Vagina (tissue), 2 donors: ENCODE data around the gene PLCL1. TPM values are rescaled to one million over a fixed set of nuclear protein-coding genes. Genes with fewer than 3 reads are reported as not detected.

ENCODE experiments used
- DNase-seq, 2 donors: peaks; one replicate each; pipeline ENCODE4 v3.0.0-alpha.2; 2017; ENCODE audit errors: extremely low spot score in 2 of 2
- H3K27ac ChIP-seq: fragments of 200-600 bp; sonication (generic); one replicate; pipeline ENCODE4 v1.5.1; 2019
- H3K27me3 ChIP-seq: fragments of 200-600 bp; sonication (generic); one replicate; pipeline ENCODE4 v1.5.1; 2019
- H3K36me3 ChIP-seq, 2 donors: fragments of 200-600 bp; sonication (generic); one replicate each; pipeline ENCODE4 v1.5.1; 2017 to 2019
- H3K4me1 ChIP-seq: fragments of 200-600 bp; sonication (generic); one replicate; pipeline ENCODE4 v1.5.1; 2019
- H3K4me3 ChIP-seq, 2 donors: fragments of 200-600 bp; sonication (generic); 1 replicate in 1 of 2; 2 replicates in 1 of 2; pipeline ENCODE4 v1.5.1; 2016 to 2019
- H3K9me3 ChIP-seq: fragments of 200-600 bp; sonication (generic); one replicate; pipeline ENCODE4 v1.5.1; 2019
- CTCF ChIP-seq, 3 experiments: fragments of 450-650 bp in 2 of 3; fragments of 200-600 bp in 1 of 3; sonication (generic) in 1 of 3; IDR thresholded peaks; one replicate each; pipeline ENCODE4 v1.5.1; 2017 to 2019; ENCODE audit warnings: antibody characterized with exemption in 3 of 3, mild to moderate bottlenecking in 2 of 3, moderate library complexity in 2 of 3
- POLR2A ChIP-seq, 2 donors: fragments of 450-650 bp; IDR thresholded peaks; one replicate each; pipeline ENCODE4 v1.6.1; 2017; ENCODE audit warnings: antibody characterized with exemption in 2 of 2, mild to moderate bottlenecking in 2 of 2, moderate library complexity in 2 of 2
- POLR2AphosphoS5 ChIP-seq, 2 donors: sonication (generic); formaldehyde crosslinking; IDR thresholded peaks; one replicate each; pipeline ENCODE4 v1.9.0; 2017; ENCODE audit warnings: antibody characterized with exemption in 2 of 2, mild to moderate bottlenecking in 2 of 2, low read depth in 1 of 2; ENCODE audit not compliant: insufficient read depth in 1 of 2
- intact Hi-C: fragments of 100-400 bp; cut with DNase I; formaldehyde crosslinking; loops from one replicate; pipeline ENCODE4 v1.15.1; 2023
- total RNA-seq: library from RNA; depleted of rRNA; stranded (reverse); fragments of >200 nt; gene quantifications from one replicate; pipeline ENCODE4 v1.2.3, GENCODE V29; 2016

The PLCL1 gene
- total RNA-seq, 1 donor from 2014 or later, result 6.6 TPM

- intact Hi-C loops, result no loop called here
- Histone ChIP-seq H3K9me3 (no peaks in the 10 kb centered on the region), H3K27me3 (no peaks in the 10 kb centered on the region), H3K4me3 (no peak overlapping the region), H3K27ac (no peak overlapping the region), H3K4me1 (peaks cover 6% of the 10 kb centered on the region), H3K36me3 (no peaks in the 10 kb centered on the region)
- TF ChIP-seq POLR2AphosphoS5 (IDR thresholded peaks at IDR 0.05; ENCODE audit: insufficient read depth in 1 of 2, low read depth in 1 of 2) (no peak), CTCF (IDR thresholded peaks at IDR 0.05) (no peak), POLR2A (IDR thresholded peaks at IDR 0.05) (no peak)
- DNase-seq, result no peak
Observed at GRCh38 chr2:197868206-197868605, 63.8 kb downstream of the PLCL1 start.

DNA sequence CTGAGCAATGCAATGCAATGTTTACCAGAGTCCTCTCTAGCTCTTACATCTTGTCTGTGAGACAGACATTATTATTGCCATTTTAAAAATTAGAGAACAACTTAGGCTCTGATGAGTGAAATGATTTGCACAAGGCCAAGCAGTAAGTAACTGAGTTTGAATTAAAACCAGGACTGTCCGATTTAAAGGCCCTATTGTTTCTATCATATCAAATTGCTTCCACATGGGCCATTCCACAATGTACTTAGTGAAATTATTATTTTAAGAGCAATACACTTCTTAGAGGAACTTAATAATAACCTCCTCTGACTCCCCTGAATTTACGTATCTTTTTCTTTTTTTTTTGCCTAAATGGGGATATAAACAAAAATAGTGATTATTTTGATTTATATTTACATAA is 64.6 kb downstream of the PLCL1 start:
- peaks cover 6% of the 10 kb centered on the region for H3K4me1 ChIP-seq
- no peaks in the 10 kb centered on the region for H3K36me3 ChIP-seq
- intact Hi-C loops, result no loop called here
- no peaks in the 10 kb centered on the region for H3K27me3 ChIP-seq
- H3K4me3 ChIP-seq, result no peak overlapping the region
- no peak for TF ChIP-seq POLR2A (IDR thresholded peaks at IDR 0.05)
- TF ChIP-seq CTCF (IDR thresholded peaks at IDR 0.05), result no peak
- no peak for TF ChIP-seq POLR2AphosphoS5 (IDR thresholded peaks at IDR 0.05; ENCODE audit: insufficient read depth in 1 of 2, low read depth in 1 of 2)
- DNase-seq, result no peak
- H3K27ac ChIP-seq, result no peak overlapping the region
- no peaks in the 10 kb centered on the region for H3K9me3 ChIP-seq

DNA sequence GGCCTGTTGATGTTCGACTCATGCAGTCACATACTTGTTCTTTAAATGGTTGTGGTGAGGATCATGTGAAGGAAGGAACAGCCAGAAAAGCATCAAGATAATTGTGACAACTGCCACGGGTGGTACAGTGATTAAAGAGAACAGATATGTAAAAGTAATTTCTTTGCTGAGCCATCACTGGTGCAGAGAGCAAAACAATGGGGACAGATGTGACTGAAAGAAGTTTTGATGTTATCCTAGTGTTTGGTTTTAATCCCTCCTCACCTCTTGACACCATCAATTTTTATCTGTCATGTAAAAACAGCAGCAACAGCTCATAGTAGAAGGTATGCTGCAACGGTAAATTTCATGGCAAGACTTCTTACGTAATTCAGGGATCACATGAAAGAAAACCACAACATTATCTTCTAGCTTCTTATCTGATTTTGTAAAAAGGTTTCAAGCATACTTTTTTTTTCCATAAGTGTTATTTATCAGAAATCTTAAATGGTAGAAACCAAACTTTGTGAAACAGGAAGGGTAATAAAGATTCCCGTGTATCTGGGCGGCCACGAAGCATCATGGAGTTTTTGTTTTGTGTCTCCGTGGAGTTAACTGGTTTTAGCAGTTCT is 65.2 kb downstream of the PLCL1 start:
- Histone ChIP-seq H3K9me3 (no peaks in the 10 kb centered on the region), H3K4me1 (peaks cover 6% of the 10 kb centered on the region), H3K27ac (no peak overlapping the region), H3K27me3 (no peaks in the 10 kb centered on the region), H3K36me3 (no peaks in the 10 kb centered on the region), H3K4me3 (no peak overlapping the region)
- intact Hi-C loops, result no loop called here
- no peak for DNase-seq
- no peak for TF ChIP-seq POLR2A (IDR thresholded peaks at IDR 0.05)
- no peak for TF ChIP-seq CTCF (IDR thresholded peaks at IDR 0.05)
- TF ChIP-seq POLR2AphosphoS5 (IDR thresholded peaks at IDR 0.05; ENCODE audit: insufficient read depth in 1 of 2, low read depth in 1 of 2), result no peak

DNA sequence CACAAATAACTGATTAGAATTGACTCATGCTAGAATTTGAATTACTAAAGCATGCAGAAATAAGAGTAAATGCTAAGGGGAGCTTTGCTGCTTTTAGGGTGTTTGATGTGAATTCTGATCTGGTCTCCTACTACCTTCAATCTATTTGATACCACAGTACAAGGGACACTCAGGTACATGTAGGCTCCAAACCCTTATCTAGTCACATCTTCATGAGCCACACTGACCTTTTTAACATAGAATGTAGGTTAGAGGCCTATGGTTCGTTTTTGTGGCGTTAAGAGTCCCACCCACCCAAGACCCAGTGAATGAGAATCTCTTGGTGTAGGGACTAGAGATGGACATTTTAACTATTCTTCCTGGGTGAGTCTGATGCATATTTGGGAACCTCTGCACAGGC is 65.7 kb downstream of the PLCL1 start:
- no peak for DNase-seq
- intact Hi-C loops, result no loop called here
- no peaks in the 10 kb centered on the region for H3K27me3 ChIP-seq
- peaks cover 6% of the 10 kb centered on the region for H3K4me1 ChIP-seq
- no peaks in the 10 kb centered on the region for H3K9me3 ChIP-seq
- H3K36me3 ChIP-seq, result no peaks in the 10 kb centered on the region
- no peak overlapping the region for H3K27ac ChIP-seq
- no peak overlapping the region for H3K4me3 ChIP-seq
- TF ChIP-seq CTCF (IDR thresholded peaks at IDR 0.05) (no peak), POLR2A (IDR thresholded peaks at IDR 0.05) (no peak), POLR2AphosphoS5 (IDR thresholded peaks at IDR 0.05; ENCODE audit: insufficient read depth in 1 of 2, low read depth in 1 of 2) (no peak)

DNA sequence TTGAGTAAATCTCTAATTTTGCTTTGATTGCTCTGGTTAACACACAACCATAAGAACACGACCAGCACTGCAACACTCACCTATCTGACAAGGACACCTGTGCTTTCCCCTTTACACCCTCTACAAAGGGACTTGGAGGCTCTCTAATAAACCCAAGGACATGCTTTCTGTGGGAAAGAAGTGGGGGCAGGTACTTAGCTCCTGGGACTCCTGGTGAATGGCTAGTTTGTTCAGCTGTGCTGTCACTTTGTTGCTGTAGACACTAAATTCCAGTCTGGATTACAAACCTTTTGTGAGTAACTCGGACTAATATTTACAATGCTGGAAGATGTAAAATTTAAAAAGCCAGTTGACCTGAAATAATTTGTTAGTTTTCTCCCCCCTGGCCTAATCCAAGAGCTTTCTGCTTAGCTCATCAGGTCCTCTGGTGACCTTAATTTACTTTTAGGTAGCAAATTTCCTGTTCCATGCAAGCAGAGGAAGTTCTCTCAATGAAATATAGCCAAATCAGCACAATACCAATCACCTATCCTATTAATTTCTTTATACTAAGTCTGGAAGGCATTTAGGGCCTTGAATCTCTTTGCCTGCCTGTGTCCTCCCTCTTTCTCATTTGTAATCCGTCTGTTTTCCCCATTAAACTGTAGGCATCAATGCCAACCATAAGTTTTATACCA is 67.5 kb downstream of the PLCL1 start:
- no peak overlapping the region for H3K27ac ChIP-seq
- DNase-seq, result no peak
- H3K4me1 ChIP-seq, result peaks cover 6% of the 10 kb centered on the region
- no peaks in the 10 kb centered on the region for H3K27me3 ChIP-seq
- intact Hi-C loops, result no loop called here
- H3K9me3 ChIP-seq, result no peaks in the 10 kb centered on the region
- no peaks in the 10 kb centered on the region for H3K36me3 ChIP-seq
- H3K4me3 ChIP-seq, result no peak overlapping the region
- TF ChIP-seq POLR2A (IDR thresholded peaks at IDR 0.05), result no peak
- TF ChIP-seq POLR2AphosphoS5 (IDR thresholded peaks at IDR 0.05; ENCODE audit: insufficient read depth in 1 of 2, low read depth in 1 of 2), result no peak
- no peak for TF ChIP-seq CTCF (IDR thresholded peaks at IDR 0.05)
